Upper lobe of left lung (tissue), 6 donors: ENCODE data around the gene FRZB. TPM values are rescaled to one million over a fixed set of nuclear protein-coding genes. Genes with fewer than 3 reads are reported as not detected.

Experiments
- ATAC-seq, 2 donors: fragments of 200-7000 bp; cut with Tn5 transposase; one replicate each; pipeline ENCODE4 v1.9.1; 2022; ENCODE audit warnings: mild to moderate bottlenecking in 2 of 2, moderate library complexity in 2 of 2; ENCODE audit not compliant: low FRiP score in 2 of 2
- DNase-seq, 2 donors: peaks; one replicate each; pipeline ENCODE4 v3.0.0-alpha.2; 2019 to 2020
- H3K27ac ChIP-seq, 4 donors: fragments of 200-600 bp; sonication (generic); one replicate each; pipeline ENCODE4 v1.5.1; 2016 to 2019
- H3K27me3 ChIP-seq, 4 donors: fragments of 200-600 bp; sonication (generic); one replicate each; pipeline ENCODE4 v1.5.1; 2017 to 2019
- H3K36me3 ChIP-seq, 4 donors: fragments of 200-600 bp; sonication (generic); one replicate each; pipeline ENCODE4 v1.5.1; 2016 to 2019
- H3K4me1 ChIP-seq, 4 donors: fragments of 200-600 bp; sonication (generic); one replicate each; pipeline ENCODE4 v1.5.1; 2018 to 2019
- H3K4me3 ChIP-seq, 4 donors: fragments of 200-600 bp; sonication (generic); one replicate each; pipeline ENCODE4 v1.5.1; 2017 to 2019; ENCODE audit warnings: mild to moderate bottlenecking in 2 of 4, moderate library complexity in 1 of 4
- H3K9me3 ChIP-seq, 4 donors: fragments of 200-600 bp; sonication (generic); one replicate each; pipeline ENCODE4 v1.5.1; 2018 to 2019
- CTCF ChIP-seq, 6 experiments: fragments of 450-650 bp in 4 of 6; fragments of 200-600 bp in 2 of 6; sonication (generic) in 2 of 6; IDR thresholded peaks; one replicate each; pipeline ENCODE4 v1.5.1; 2016 to 2019; ENCODE audit warnings: antibody characterized with exemption in 6 of 6
- EP300 ChIP-seq, 4 donors: sonication (generic); formaldehyde crosslinking; IDR thresholded peaks; one replicate each; pipeline ENCODE4 v1.5.1; 2017; ENCODE audit warnings: antibody characterized with exemption in 4 of 4, control low read depth in 2 of 4
- POLR2A ChIP-seq, 4 donors: fragments of 450-650 bp; IDR thresholded peaks; one replicate each; pipeline ENCODE4 v1.5.1; 2016 to 2017; ENCODE audit warnings: antibody characterized with exemption in 4 of 4, mild to moderate bottlenecking in 2 of 4
- POLR2AphosphoS5 ChIP-seq, 2 donors: sonication (generic); formaldehyde crosslinking; IDR thresholded peaks; one replicate each; pipeline ENCODE4 v1.5.1; 2017; ENCODE audit warnings: antibody characterized with exemption in 2 of 2
- WGBS, 2 donors: methylation state at CpG; one replicate each; pipeline ENCODE4 v1.1.5; 2017 to 2018; 5-methylcytosine and 5-hydroxymethylcytosine counted together
- total RNA-seq, 6 donors: library from RNA; depleted of rRNA in 4 of 6; stranded (reverse); fragments of >200 nt in 4 of 6; gene quantifications; one replicate each; pipeline versions ENCODE4 v1.1.0 to v1.2.1, GENCODE V29; 2016 to 2021
- donor health status: DM: no; HTN: no; CAD: no; lungs with moderate emphysema.
- donor health status: DM: no; HTN: yes; CAD: no; lungs with severe emphysema.

FRZB gene
- total RNA-seq, 6 donors from 2014 or later: 0.39 to 5.7 (median 3.3) TPM; not detected in 1

DNA sequence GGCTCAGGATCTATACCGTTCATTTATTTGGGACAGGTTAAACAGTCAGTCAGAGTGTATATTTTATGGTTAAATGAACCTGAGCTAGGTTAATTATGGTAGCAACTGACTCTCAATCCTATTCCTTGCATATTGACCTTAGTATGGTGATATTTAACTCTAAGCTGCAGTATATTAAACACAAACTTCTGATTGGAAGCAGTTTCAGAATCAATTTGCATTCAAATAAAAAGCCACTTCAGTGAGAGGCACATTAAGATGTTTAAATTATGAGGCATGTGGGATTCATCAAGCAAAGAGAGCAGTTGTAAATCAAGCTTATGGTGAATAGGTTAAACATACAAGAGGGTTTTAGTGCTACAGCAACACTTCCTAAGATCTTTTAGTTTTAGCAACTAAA lies 40.4 kb downstream of the FRZB start:
- Histone ChIP-seq H3K36me3 (no peaks in the 10 kb centered on the region), H3K4me3 (no peak overlapping the region), H3K9me3 (no peaks in the 10 kb centered on the region), H3K27ac (no peak overlapping the region), H3K4me1 (no peaks in the 10 kb centered on the region), H3K27me3 (no peaks in the 10 kb centered on the region)
- ATAC-seq (no peak), DNase-seq (no peak)
- WGBS, 2 donors: 57 to 63% methylated on average over 1 of the region's 1 CpG
- TF ChIP-seq CTCF (IDR thresholded peaks at IDR 0.05) (no peak), EP300 (IDR thresholded peaks at IDR 0.05) (no peak), POLR2A (IDR thresholded peaks at IDR 0.05) (no peak), POLR2AphosphoS5 (IDR thresholded peaks at IDR 0.05) (no peak)

DNA sequence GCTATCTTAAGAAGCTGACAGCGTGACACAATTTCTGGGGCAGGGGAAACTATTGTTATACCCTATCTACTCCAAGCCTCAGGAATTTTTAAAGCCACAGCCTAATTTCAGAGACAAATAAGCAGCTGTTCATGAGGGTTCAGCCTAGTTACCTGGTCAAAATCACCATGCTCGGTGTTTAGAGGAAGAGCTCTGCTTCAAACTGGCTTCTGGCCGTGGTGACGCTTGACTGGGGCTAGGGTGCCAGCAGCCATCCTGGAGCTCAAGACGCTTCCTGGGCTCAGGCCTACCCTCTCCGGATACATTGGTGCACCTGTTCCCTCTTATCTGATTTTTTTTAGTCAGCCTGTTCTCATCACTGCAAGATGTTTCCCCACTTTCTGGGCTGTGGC lies 41.7 kb downstream of the FRZB start:
- Histone ChIP-seq H3K9me3 (no peaks in the 10 kb centered on the region), H3K36me3 (no peaks in the 10 kb centered on the region), H3K4me3 (no peak overlapping the region), H3K27me3 (no peaks in the 10 kb centered on the region), H3K27ac (no peak overlapping the region), H3K4me1 (no peaks in the 10 kb centered on the region)
- 87 to 92% methylated on average over 6 of the region's 6 CpGs for WGBS, 2 donors
- no peak for ATAC-seq
- TF ChIP-seq POLR2AphosphoS5 (IDR thresholded peaks at IDR 0.05) (no peak), POLR2A (IDR thresholded peaks at IDR 0.05) (no peak)
- DNase-seq: no peak

DNA sequence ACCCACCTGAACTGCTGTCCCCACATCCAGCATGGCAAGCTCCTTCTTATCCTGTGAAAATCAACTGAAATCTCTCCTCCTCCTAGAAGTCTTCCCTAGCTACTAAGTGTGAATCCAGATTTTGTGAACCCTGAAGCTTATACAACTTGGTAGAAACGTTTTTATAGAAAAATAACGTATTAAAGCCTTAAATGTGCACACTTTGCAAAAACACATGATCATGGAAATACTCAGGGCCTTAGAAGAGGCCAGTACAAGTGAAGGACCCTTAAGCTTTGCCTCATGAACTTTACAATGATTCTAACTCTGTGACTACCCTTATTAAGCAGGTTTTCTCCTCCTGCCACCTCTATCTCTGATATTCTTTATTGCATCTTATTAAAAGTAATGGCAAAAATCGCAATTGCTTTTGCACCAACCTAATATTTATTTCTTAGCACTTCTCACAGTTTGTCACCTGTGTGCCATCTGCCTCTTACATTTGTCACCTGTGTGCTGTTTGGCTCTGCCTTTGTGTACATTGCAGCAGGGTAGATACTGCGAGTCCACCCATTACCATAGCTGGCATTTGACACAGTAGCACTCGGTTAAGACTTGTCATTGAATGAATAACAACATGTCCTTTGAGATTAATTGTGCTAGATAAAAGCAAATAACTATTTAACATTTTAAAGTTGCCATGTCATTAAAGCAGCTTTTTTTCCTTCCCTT lies 42.2 kb downstream of the FRZB start:
- TF ChIP-seq POLR2A (IDR thresholded peaks at IDR 0.05): no peak
- TF ChIP-seq CTCF (IDR thresholded peaks at IDR 0.05): no peak
- no peak for TF ChIP-seq EP300 (IDR thresholded peaks at IDR 0.05)
- no peak for TF ChIP-seq POLR2AphosphoS5 (IDR thresholded peaks at IDR 0.05)
- H3K36me3 ChIP-seq: no peaks in the 10 kb centered on the region
- DNase-seq (no peak), ATAC-seq (no peak)
- no peak overlapping the region for H3K27ac ChIP-seq
- 64 to 77% methylated on average over 5 of the region's 5 CpGs for WGBS, 2 donors
- no peak overlapping the region for H3K4me3 ChIP-seq
- no peaks in the 10 kb centered on the region for H3K27me3 ChIP-seq
- H3K4me1 ChIP-seq: no peaks in the 10 kb centered on the region
- no peaks in the 10 kb centered on the region for H3K9me3 ChIP-seq

- no peak for ATAC-seq
- Histone ChIP-seq H3K27ac (no peak overlapping the region), H3K27me3 (no peaks in the 10 kb centered on the region), H3K36me3 (no peaks in the 10 kb centered on the region), H3K4me3 (no peak overlapping the region), H3K4me1 (no peaks in the 10 kb centered on the region), H3K9me3 (no peaks in the 10 kb centered on the region)
- 90 to 92% methylated on average over 2 of the region's 2 CpGs for WGBS, 2 donors
- DNase-seq: no peak
- no peak for TF ChIP-seq CTCF (IDR thresholded peaks at IDR 0.05)
- no peak for TF ChIP-seq POLR2AphosphoS5 (IDR thresholded peaks at IDR 0.05)
- no peak for TF ChIP-seq EP300 (IDR thresholded peaks at IDR 0.05)
- TF ChIP-seq POLR2A (IDR thresholded peaks at IDR 0.05): no peak
Observed at GRCh38 chr2:182822733-182823132, 43.7 kb downstream of the FRZB start.

DNA sequence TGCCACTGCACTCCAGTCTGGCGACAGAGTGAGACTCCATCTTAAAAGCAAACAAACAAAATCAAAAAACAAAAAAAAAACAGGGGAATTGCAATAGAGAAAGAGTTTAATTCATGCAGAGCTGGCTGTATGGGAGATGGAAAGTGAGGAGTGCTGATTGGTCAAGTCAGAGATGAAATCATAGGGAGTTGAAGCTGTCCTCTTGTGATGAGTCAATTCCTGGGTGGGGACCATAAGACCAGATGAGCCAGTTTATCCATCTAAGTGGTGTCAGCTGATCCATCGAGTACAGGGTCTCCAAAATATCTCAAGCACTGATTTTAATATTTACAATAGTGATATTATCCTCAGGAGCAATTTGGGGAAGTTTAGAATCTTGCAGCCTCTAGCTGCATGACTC lies 45.3 kb downstream of the FRZB start:
- WGBS, 2 donors: 73 to 74% methylated on average over 2 of the region's 2 CpGs

More for the DNA sequence above, 45.3 kb downstream of the FRZB start:
- DNase-seq (no peak), ATAC-seq (no peak)
- TF ChIP-seq CTCF (IDR thresholded peaks at IDR 0.05): no peak
- Histone ChIP-seq H3K27ac (no peak overlapping the region), H3K4me1 (no peaks in the 10 kb centered on the region), H3K27me3 (no peaks in the 10 kb centered on the region), H3K9me3 (no peaks in the 10 kb centered on the region), H3K36me3 (no peaks in the 10 kb centered on the region), H3K4me3 (no peak overlapping the region)
